Measurements from ENCODE around the gene NOTCH3. TPM values are rescaled to one million over a fixed set of nuclear protein-coding genes. Genes with fewer than 3 reads are reported as not detected.

NOTCH3 gene
- total and polyA plus RNA-seq, 2 of the 8 experiments (the other 6 are each of a cell fraction or from before 2014, with no cell fraction given), result 37.5 to 107 TPM

GRCh38 chr19:15169541-15170285 lies 31.1 kb downstream of the NOTCH3 start:
- no peak overlapping the region for H2BK120ac ChIP-seq (replicated peaks; ENCODE audit: low read depth, low read length)
- H3K9ac ChIP-seq (replicated peaks in 1 of 4; ENCODE audit: extremely low read depth in 1 of 4, low read depth in 3 of 4, low read length in 3 of 4), result no peak overlapping the region
- POLR2A ChIA-PET (ENCODE audit: partially characterized antibody), result interaction anchor here (1.0 to 2.4 kb wide), 7 partner anchors 10 to 210 kb away, joined by 3 to 14 read pairs (median 3); partner anchors contain the start of gene AKAP8
- H4K20me1 ChIP-seq (replicated peaks in 1 of 2; ENCODE audit: control insufficient read depth in 1 of 2, insufficient read depth in 2 of 2, low read length in 2 of 2), result peaks cover 0 to 6% of the 10 kb centered on the region in 2 experiments
- no peaks in the 10 kb centered on the region for H3K27me3 ChIP-seq (replicated peaks in 1 of 4; ENCODE audit: control insufficient read depth in 3 of 4, extremely low read depth in 1 of 4, insufficient read depth in 3 of 4, low read length in 3 of 4)
- 0 out of 2 replicates have a peak overlapping the region, but pooled peaks have one; percentile 38 for H3K27ac ChIP-seq (ENCODE audit: low read depth, low read length)
- H3K79me1 ChIP-seq (ENCODE audit: low read depth, low read length), result no peaks in the 10 kb centered on the region
- DNase-seq (ENCODE audit: low read depth in 1 of 2, low spot score in 2 of 2) (no peak), FAIRE-seq (no peak)
- 93% methylated on average over 9 of the region's 10 CpGs; no CpG with 5 or more reads in 1 of the 2 experiments for WGBS, 2 experiments (ENCODE audit: extremely low coverage in 1 of 2, insufficient coverage in 1 of 2, insufficient read length in 1 of 2, insufficient replicate concordance in 2 of 2, low coverage in 1 of 2, low lambda C conversion rate in 2 of 2, missing lambda C conversion rate in 1 of 2)
- H3K36me3 ChIP-seq (ENCODE audit: control insufficient read depth in 2 of 4, insufficient read depth in 4 of 4, low read length in 3 of 4), result peaks cover 20 to 70% (median 48%) of the 10 kb centered on the region in 4 experiments
- no peak overlapping the region for H2BK15ac ChIP-seq (ENCODE audit: low read length)
- no peak overlapping the region for H3K18ac ChIP-seq (ENCODE audit: extremely low read depth, low read length)
- no peak overlapping the region for H2AFZ ChIP-seq (ENCODE audit: low read length)
- H4K8ac ChIP-seq (ENCODE audit: extremely low read depth, insufficient read depth, low read length), result peak overlapping the region; percentile 48; the same call in 1 of the 2 replicates
- H4K91ac ChIP-seq (replicated peaks; ENCODE audit: insufficient read length, low read length), result no peak overlapping the region
- no peak overlapping the region for H3K56ac ChIP-seq (replicated peaks; ENCODE audit: insufficient read length, low read depth, low read length)
- H3K4ac ChIP-seq (replicated peaks; ENCODE audit: insufficient read length, low read depth, low read length), result no peak overlapping the region
- H3K79me2 ChIP-seq (ENCODE audit: control insufficient read depth in 1 of 2, insufficient read depth in 2 of 2, low read length in 2 of 2), result no peaks in the 10 kb centered on the region
- H4K5ac ChIP-seq (ENCODE audit: insufficient read length, low read depth, low read length), result no peak overlapping the region
- H3K4me2 ChIP-seq (ENCODE audit: insufficient read depth in 1 of 2, low read depth in 2 of 2, low read length in 2 of 2), result no peak overlapping the region
- no peaks in the 10 kb centered on the region for H3K23me2 ChIP-seq (ENCODE audit: low read depth, low read length)
- no peak overlapping the region for H3K23ac ChIP-seq (ENCODE audit: insufficient read length)
- no peak overlapping the region for H3K4me3 ChIP-seq (ENCODE audit: extremely low read depth in 1 of 4, insufficient read depth in 2 of 4, low read depth in 3 of 4, low read length in 4 of 4)
- peaks cover 0 to 5% (median 0%) of the 10 kb centered on the region in 4 experiments; a peak in 1 of 7 replicates for H3K4me1 ChIP-seq (replicated peaks in 1 of 4; ENCODE audit: control insufficient read depth in 3 of 4, insufficient read depth in 4 of 4, low read length in 3 of 4)
- H3K9me3 ChIP-seq (ENCODE audit: insufficient read depth in 2 of 2, low read depth in 1 of 2, low read length in 1 of 2), result peaks cover 0 to 16% of the 10 kb centered on the region in 2 experiments; a peak in 2 of 4 replicates
- H2AK5ac ChIP-seq (ENCODE audit: low read depth, low read length), result no peak overlapping the region
- H2BK12ac ChIP-seq (ENCODE audit: low read depth, low read length), result no peak overlapping the region
- CTCF ChIA-PET (ENCODE audit: partially characterized antibody), result interaction anchor here (0.6 to 5.9 kb wide), 4 partner anchors 15 to 69 kb away, joined by 3 to 31 read pairs (median 4); no protein-coding TSS in a partner anchor
- no peak overlapping the region for H2BK20ac ChIP-seq (ENCODE audit: low read length)
- peak overlapping the region; percentile 78; the same call in 1 of the 2 replicates for H2BK5ac ChIP-seq (ENCODE audit: low read depth, low read length)
- no peak overlapping the region for H3K14ac ChIP-seq (ENCODE audit: insufficient read length)
- no peak for TF ChIP-seq POU5F1 (IDR thresholded peaks at IDR 0.05; ENCODE audit: low read depth, low read length)
- no peak for TF ChIP-seq RXRA (IDR thresholded peaks at IDR 0.05; ENCODE audit: insufficient read depth, low read depth, low read length)
- no peak for TF ChIP-seq ZNF274 (IDR thresholded peaks at IDR 0.05; ENCODE audit: borderline replicate concordance, extremely low read depth, low read length)
- TF ChIP-seq SP1 (IDR thresholded peaks at IDR 0.05; ENCODE audit: low read depth, low read length), result no peak
- no peak for TF ChIP-seq TCF12 (IDR thresholded peaks at IDR 0.05; ENCODE audit: low read depth, low read length)
- no peak for TF ChIP-seq KDM1A (IDR thresholded peaks at IDR 0.05; ENCODE audit: borderline replicate concordance, low read length)
- TF ChIP-seq SRF (IDR thresholded peaks at IDR 0.05; ENCODE audit: low read depth, low read length), result no peak
- no peak for TF ChIP-seq BRCA1 (IDR thresholded peaks at IDR 0.05; ENCODE audit: low read depth, low read length)
- no peak for TF ChIP-seq USF2 (IDR thresholded peaks at IDR 0.05; ENCODE audit: low read length)
- no peak for TF ChIP-seq SUZ12 (IDR thresholded peaks at IDR 0.05; ENCODE audit: low read length)
- no peak for TF ChIP-seq YY1 (IDR thresholded peaks at IDR 0.05; ENCODE audit: low read depth, low read length)
- TF ChIP-seq RBBP5 (IDR thresholded peaks at IDR 0.05; ENCODE audit: borderline replicate concordance, low read depth, low read length), result no peak

Measured in H1 (cell line).